Ovary (tissue), 3 donors: ENCODE measurements around the gene LAMTOR5.

ENCODE experiments used
- EP300 ChIP-seq: sonication (generic); formaldehyde crosslinking; IDR thresholded peaks from one replicate; pipeline ENCODE4 v1.6.1; 2017; ENCODE audit warnings: antibody characterized with exemption
- POLR2A ChIP-seq: fragments of 450-650 bp; IDR thresholded peaks from one replicate; pipeline ENCODE4 v1.6.1; 2017; ENCODE audit warnings: antibody characterized with exemption, mild to moderate bottlenecking, moderate library complexity
- TF ChIP-seq, protein P1 (sequence below), 3 donors: fragments of 450-650 bp in 2 of 3; fragments of 200-600 bp in 1 of 3; IDR thresholded peaks; one replicate each; pipeline versions ENCODE4 v1.5.1 to v1.8.0; 2016 to 2022; ENCODE audit warnings: antibody characterized with exemption in 3 of 3, mild to moderate bottlenecking in 1 of 3
- donor health status: DM: no; HTN: no; CAD: no.

DNA sequence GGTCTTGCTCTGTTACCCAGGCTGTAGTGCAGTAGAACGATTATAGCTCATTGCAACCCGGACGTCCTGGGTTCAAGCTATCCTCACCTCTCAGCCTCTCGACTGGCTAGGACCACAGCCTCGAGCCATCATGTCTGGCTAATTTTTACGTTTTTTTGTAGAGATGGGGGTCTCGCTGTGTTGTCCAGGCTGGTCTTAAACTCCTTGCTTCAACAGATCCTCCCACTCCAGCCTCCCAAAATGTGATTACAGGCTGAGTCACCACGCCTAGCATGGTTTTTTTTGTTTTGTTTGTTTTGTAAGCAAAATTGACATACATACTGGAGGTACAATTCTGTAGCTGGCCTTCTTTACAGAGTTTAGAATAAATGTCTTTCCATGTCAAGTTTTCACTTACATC is 994 bp upstream of the LAMTOR5 start:
- TF ChIP-seq, protein P1, sequence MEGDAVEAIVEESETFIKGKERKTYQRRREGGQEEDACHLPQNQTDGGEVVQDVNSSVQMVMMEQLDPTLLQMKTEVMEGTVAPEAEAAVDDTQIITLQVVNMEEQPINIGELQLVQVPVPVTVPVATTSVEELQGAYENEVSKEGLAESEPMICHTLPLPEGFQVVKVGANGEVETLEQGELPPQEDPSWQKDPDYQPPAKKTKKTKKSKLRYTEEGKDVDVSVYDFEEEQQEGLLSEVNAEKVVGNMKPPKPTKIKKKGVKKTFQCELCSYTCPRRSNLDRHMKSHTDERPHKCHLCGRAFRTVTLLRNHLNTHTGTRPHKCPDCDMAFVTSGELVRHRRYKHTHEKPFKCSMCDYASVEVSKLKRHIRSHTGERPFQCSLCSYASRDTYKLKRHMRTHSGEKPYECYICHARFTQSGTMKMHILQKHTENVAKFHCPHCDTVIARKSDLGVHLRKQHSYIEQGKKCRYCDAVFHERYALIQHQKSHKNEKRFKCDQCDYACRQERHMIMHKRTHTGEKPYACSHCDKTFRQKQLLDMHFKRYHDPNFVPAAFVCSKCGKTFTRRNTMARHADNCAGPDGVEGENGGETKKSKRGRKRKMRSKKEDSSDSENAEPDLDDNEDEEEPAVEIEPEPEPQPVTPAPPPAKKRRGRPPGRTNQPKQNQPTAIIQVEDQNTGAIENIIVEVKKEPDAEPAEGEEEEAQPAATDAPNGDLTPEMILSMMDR (IDR thresholded peaks at IDR 0.05), result no peak
- no peak for TF ChIP-seq POLR2A
- no peak for TF ChIP-seq EP300
